HUES64 (cell line): Measurements from ENCODE around the gene FBN1.

Source experiments
- H3K27ac ChIP-seq: 2 replicates; pipeline ENCODE4 v1.7.0; 2013; ENCODE audit warnings: low read depth, low read length, inconsistent platforms
- H3K27me3 ChIP-seq: 2 replicates; pipeline ENCODE4 v1.6.1; 2013; ENCODE audit warnings: mild to moderate bottlenecking, low read length; ENCODE audit not compliant: insufficient read depth
- H3K36me3 ChIP-seq: 2 replicates; pipeline ENCODE4 v1.6.1; 2013; ENCODE audit warnings: mild to moderate bottlenecking, low read length; ENCODE audit not compliant: insufficient read depth
- H3K4me1 ChIP-seq: 2 replicates; pipeline ENCODE4 v1.6.1; 2013; ENCODE audit warnings: mild to moderate bottlenecking, low read length, moderate library complexity; ENCODE audit not compliant: insufficient read depth
- H3K4me3 ChIP-seq: 2 replicates; pipeline ENCODE4 v1.5.1; 2013; ENCODE audit warnings: mild to moderate bottlenecking, low read length, moderate library complexity
- H3K9ac ChIP-seq: 2 replicates; pipeline ENCODE4 v1.6.1; 2013; ENCODE audit warnings: mild to moderate bottlenecking, low read depth, low read length
- H3K9me3 ChIP-seq: 2 replicates; pipeline ENCODE4 v1.6.1; 2013; ENCODE audit warnings: low read depth, low read length; ENCODE audit not compliant: insufficient read depth
- WGBS: fragments of 150-250, 120-280 bp; methylation state at CpG from one replicate; pipeline ENCODE4 v1.1.7; 2013; ENCODE audit warnings: missing lambda C conversion rate; 5-methylcytosine and 5-hydroxymethylcytosine counted together

The FBN1 gene

GRCh38 chr15:48423896-48424475 lies 221.5 kb downstream of the FBN1 start:
- Histone ChIP-seq H3K9ac (no peak overlapping the region), H3K27me3 (no peaks in the 10 kb centered on the region), H3K36me3 (peaks cover 3% of the 10 kb centered on the region; the same call in 1 of the 2 replicates), H3K4me3 (no peak overlapping the region), H3K9me3 (no peaks in the 10 kb centered on the region), H3K27ac (no peak overlapping the region), H3K4me1 (peaks cover 14% of the 10 kb centered on the region)
- 91% methylated on average over 1 of the region's 2 CpGs for WGBS

- no peak overlapping the region for H3K27ac ChIP-seq
Measured at GRCh38 chr15:48423342-48423741, 222.2 kb downstream of the FBN1 start.

GRCh38 chr15:48422401-48422800 lies 223.1 kb downstream of the FBN1 start:
- no peaks in the 10 kb centered on the region for H3K27me3 ChIP-seq
- no peak overlapping the region for H3K27ac ChIP-seq
- H3K36me3 ChIP-seq, result peaks cover 3% of the 10 kb centered on the region; the same call in 1 of the 2 replicates
- no peaks in the 10 kb centered on the region for H3K9me3 ChIP-seq
- peaks cover 12% of the 10 kb centered on the region for H3K4me1 ChIP-seq
- 91% methylated on average over 2 of the region's 3 CpGs for WGBS
- H3K9ac ChIP-seq, result no peak overlapping the region
- H3K4me3 ChIP-seq, result no peak overlapping the region

More at GRCh38 chr15:48423342-48423741, 222.2 kb downstream of the FBN1 start:
- WGBS, result 87% methylated on average over 3 of the region's 3 CpGs
- Histone ChIP-seq H3K4me1 (peaks cover 14% of the 10 kb centered on the region), H3K36me3 (peaks cover 3% of the 10 kb centered on the region; the same call in 1 of the 2 replicates), H3K27me3 (no peaks in the 10 kb centered on the region), H3K9ac (no peak overlapping the region), H3K4me3 (no peak overlapping the region), H3K9me3 (no peaks in the 10 kb centered on the region)

GRCh38 chr15:48421362-48421761 lies 224.1 kb downstream of the FBN1 start:
- WGBS, result 72% methylated on average over 5 of the region's 5 CpGs
- peaks cover 10% of the 10 kb centered on the region for H3K4me1 ChIP-seq
- H3K36me3 ChIP-seq, result peaks cover 3% of the 10 kb centered on the region; the same call in 1 of the 2 replicates
- no peaks in the 10 kb centered on the region for H3K9me3 ChIP-seq
- H3K27ac ChIP-seq, result no peak overlapping the region
- no peak overlapping the region for H3K9ac ChIP-seq
- no peaks in the 10 kb centered on the region for H3K27me3 ChIP-seq
- no peak overlapping the region for H3K4me3 ChIP-seq

GRCh38 chr15:48419896-48420295 lies 225.6 kb downstream of the FBN1 start:
- Histone ChIP-seq H3K27ac (no peak overlapping the region), H3K9me3 (no peaks in the 10 kb centered on the region), H3K4me1 (peaks cover 10% of the 10 kb centered on the region), H3K27me3 (no peaks in the 10 kb centered on the region), H3K36me3 (no peaks in the 10 kb centered on the region; the same call in 1 of the 2 replicates), H3K4me3 (no peak overlapping the region), H3K9ac (no peak overlapping the region)
- WGBS, result 100% methylated on average over 2 of the region's 2 CpGs

GRCh38 chr15:48418343-48418742 lies 227.2 kb downstream of the FBN1 start:
- H3K9ac ChIP-seq, result no peak overlapping the region
- H3K27ac ChIP-seq, result no peak overlapping the region
- peaks cover 10% of the 10 kb centered on the region for H3K4me1 ChIP-seq
- H3K27me3 ChIP-seq, result no peaks in the 10 kb centered on the region
- 89% methylated on average over 3 of the region's 3 CpGs for WGBS
- H3K9me3 ChIP-seq, result no peaks in the 10 kb centered on the region
- H3K36me3 ChIP-seq, result no peaks in the 10 kb centered on the region; the same call in 1 of the 2 replicates
- no peak overlapping the region for H3K4me3 ChIP-seq

- no peaks in the 10 kb centered on the region for H3K27me3 ChIP-seq
- no peak overlapping the region for H3K4me3 ChIP-seq
- H3K4me1 ChIP-seq, result peaks cover 2% of the 10 kb centered on the region
- H3K36me3 ChIP-seq, result no peaks in the 10 kb centered on the region; the same call in 1 of the 2 replicates
- no peaks in the 10 kb centered on the region for H3K9me3 ChIP-seq
- H3K27ac ChIP-seq, result no peak overlapping the region
- 86% methylated on average over 3 of the region's 3 CpGs for WGBS
- H3K9ac ChIP-seq, result no peak overlapping the region
Measured at GRCh38 chr15:48416301-48416700, 229.2 kb downstream of the FBN1 start.

GRCh38 chr15:48415036-48415886 lies 230.2 kb downstream of the FBN1 start:
- WGBS, result 94% methylated on average over 15 of the region's 15 CpGs
- H3K27ac ChIP-seq, result no peak overlapping the region

GRCh38 chr15:48414015-48414414 lies 231.5 kb downstream of the FBN1 start:
- no peaks in the 10 kb centered on the region; the same call in 1 of the 2 replicates for H3K36me3 ChIP-seq
- H3K9ac ChIP-seq, result no peak overlapping the region
- WGBS, result 96% methylated on average over 2 of the region's 3 CpGs
- H3K4me3 ChIP-seq, result no peak overlapping the region
- H3K27me3 ChIP-seq, result no peaks in the 10 kb centered on the region
- H3K4me1 ChIP-seq, result no peaks in the 10 kb centered on the region
- no peak overlapping the region for H3K27ac ChIP-seq
- no peaks in the 10 kb centered on the region for H3K9me3 ChIP-seq

More at GRCh38 chr15:48415036-48415886, 230.2 kb downstream of the FBN1 start:
- H3K9me3 ChIP-seq, result no peaks in the 10 kb centered on the region
- H3K9ac ChIP-seq, result no peak overlapping the region
- no peaks in the 10 kb centered on the region for H3K4me1 ChIP-seq
- H3K27me3 ChIP-seq, result no peaks in the 10 kb centered on the region
- H3K4me3 ChIP-seq, result no peak overlapping the region
- H3K36me3 ChIP-seq, result no peaks in the 10 kb centered on the region; the same call in 1 of the 2 replicates

- no peaks in the 10 kb centered on the region for H3K27me3 ChIP-seq
- H3K9ac ChIP-seq, result no peak overlapping the region
- 95% methylated on average over 6 of the region's 6 CpGs for WGBS
- H3K4me1 ChIP-seq, result no peaks in the 10 kb centered on the region
- H3K36me3 ChIP-seq, result no peaks in the 10 kb centered on the region; the same call in 1 of the 2 replicates
- H3K27ac ChIP-seq, result no peak overlapping the region
- H3K4me3 ChIP-seq, result no peak overlapping the region
- no peaks in the 10 kb centered on the region for H3K9me3 ChIP-seq
Measured at GRCh38 chr15:48413304-48413703, 232.2 kb downstream of the FBN1 start.

- H3K36me3 ChIP-seq, result no peaks in the 10 kb centered on the region; the same call in 1 of the 2 replicates
- WGBS, result 93% methylated on average over 6 of the region's 6 CpGs
- H3K9ac ChIP-seq, result no peak overlapping the region
- no peaks in the 10 kb centered on the region for H3K9me3 ChIP-seq
- no peak overlapping the region for H3K4me3 ChIP-seq
- no peak overlapping the region for H3K27ac ChIP-seq
- H3K27me3 ChIP-seq, result no peaks in the 10 kb centered on the region
- no peaks in the 10 kb centered on the region for H3K4me1 ChIP-seq
Measured at GRCh38 chr15:48411971-48412591, 233.4 kb downstream of the FBN1 start.
